RWPE1 (cell line): ENCODE measurements around the gene BCL2L15.

Experiments used
- CTCF ChIA-PET: fragments of 350-600 bp; sonication (Branson Sonifier 250); formaldehyde crosslinking; extraction: SDS; loops from one replicate; lab custom pipeline; 2021; lab: Yijun Ruan, JAX
- POLR2A ChIA-PET: fragments of 400-600 bp; formaldehyde crosslinking; extraction: SDS; loops from one replicate; lab custom pipeline; 2020; ENCODE audit warnings: antibody characterized with exemption; ENCODE audit not compliant: low non-redundant PET; lab: Yijun Ruan, JAX
- DNase-seq: peaks from one replicate; pipeline ENCODE4 v3.0.0; 2012; ENCODE audit warnings: low spot score
- H3K27ac ChIP-seq: fragments of 450-650 bp; 2 replicates; pipeline ENCODE4 v1.5.1; 2017
- TF ChIP-seq, protein P1 (sequence below): fragments of 450-650 bp; conservative IDR thresholded peaks from 2 replicates; pipeline ENCODE4 v1.5.1; 2017; ENCODE audit warnings: low read depth, mild to moderate bottlenecking

The BCL2L15 gene

DNA sequence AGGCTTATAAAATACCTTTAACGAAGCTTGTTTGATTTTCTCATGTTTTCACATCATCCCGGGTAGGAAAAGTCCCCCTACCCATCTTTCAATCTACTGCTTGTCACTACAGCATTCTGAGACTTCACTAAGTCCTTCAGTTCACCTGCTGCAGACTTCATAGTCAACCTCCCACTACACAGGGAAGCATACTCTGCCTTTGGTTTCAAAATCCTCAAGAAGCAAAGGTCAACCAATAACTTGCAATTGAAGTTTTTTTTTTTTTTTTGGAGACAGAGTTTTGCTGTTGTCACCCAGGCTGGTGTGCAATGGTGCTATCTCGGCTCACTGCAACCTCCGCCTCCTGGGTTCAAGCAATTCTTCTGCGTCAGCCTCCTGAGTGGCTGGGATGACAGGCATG, 11.2 kb downstream of the BCL2L15 start:
- H3K27ac ChIP-seq: no peak overlapping the region
- TF ChIP-seq, protein P1, sequence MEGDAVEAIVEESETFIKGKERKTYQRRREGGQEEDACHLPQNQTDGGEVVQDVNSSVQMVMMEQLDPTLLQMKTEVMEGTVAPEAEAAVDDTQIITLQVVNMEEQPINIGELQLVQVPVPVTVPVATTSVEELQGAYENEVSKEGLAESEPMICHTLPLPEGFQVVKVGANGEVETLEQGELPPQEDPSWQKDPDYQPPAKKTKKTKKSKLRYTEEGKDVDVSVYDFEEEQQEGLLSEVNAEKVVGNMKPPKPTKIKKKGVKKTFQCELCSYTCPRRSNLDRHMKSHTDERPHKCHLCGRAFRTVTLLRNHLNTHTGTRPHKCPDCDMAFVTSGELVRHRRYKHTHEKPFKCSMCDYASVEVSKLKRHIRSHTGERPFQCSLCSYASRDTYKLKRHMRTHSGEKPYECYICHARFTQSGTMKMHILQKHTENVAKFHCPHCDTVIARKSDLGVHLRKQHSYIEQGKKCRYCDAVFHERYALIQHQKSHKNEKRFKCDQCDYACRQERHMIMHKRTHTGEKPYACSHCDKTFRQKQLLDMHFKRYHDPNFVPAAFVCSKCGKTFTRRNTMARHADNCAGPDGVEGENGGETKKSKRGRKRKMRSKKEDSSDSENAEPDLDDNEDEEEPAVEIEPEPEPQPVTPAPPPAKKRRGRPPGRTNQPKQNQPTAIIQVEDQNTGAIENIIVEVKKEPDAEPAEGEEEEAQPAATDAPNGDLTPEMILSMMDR: no peak
- ChIA-PET POLR2A (no interaction called here), CTCF (no interaction called here)
- DNase-seq: no peak

DNA sequence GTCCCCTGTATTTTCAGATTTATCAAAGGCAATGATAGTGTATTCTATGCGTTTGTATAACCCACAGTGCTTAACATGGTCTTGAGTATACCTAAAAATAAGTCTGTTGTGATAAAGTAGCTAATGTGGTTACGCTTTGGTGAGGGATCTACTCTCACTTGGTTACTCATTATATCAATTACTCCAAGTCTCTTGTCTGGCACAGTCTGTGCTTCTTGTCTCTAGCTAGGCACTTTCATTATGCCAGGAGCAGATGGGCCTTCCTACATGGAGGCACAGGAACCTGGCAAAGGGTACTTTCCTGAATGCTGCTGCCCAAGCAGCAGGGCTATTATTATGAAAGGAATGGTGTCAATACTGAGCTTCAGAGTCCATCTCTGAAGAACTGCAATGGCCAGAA, 11.7 kb downstream of the BCL2L15 start:
- DNase-seq: no peak
- no peak overlapping the region for H3K27ac ChIP-seq
- TF ChIP-seq, protein P1: no peak
- POLR2A ChIA-PET: no interaction called here
- CTCF ChIA-PET: no interaction called here

DNA sequence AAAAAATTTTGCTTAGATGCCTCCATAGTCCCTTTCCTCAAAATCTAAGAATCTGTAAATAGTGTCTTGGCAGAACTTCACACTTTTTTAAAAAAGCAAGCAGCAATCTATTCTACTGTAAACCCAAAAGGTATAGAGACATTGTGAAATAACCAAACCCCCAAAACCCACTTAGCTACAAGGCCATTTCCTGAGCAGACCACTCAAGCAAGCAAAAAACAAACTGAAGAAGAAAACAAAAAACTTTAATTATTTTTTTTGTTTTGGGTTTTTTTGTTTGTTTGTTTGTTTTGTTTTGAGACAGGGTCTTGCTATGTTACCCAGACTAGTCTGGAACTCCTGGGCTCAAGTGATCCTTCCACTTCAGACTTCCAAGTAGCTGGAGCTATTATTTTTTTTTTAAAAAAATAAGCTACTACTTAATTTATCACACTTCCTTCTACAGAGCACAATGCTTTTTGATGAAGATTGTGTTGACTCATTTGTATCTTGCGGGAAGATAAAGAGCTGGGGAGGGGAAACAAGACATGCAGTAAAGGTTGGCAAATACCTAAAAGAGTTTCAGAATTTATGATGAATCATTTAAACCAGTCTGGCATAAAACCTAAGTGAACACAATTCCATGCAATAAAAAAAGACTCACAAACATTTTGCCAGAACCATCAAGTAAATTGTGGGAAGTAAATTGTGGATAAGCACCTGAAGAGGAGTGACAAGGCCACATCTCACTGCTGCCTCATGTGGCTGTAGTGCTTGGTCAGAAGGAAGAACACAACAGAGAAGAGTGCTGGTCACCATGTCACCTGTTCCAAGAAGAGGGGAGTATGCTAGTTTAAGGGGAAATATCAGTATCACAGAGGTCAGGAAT, 13.1 kb downstream of the BCL2L15 start:
- CTCF ChIA-PET: interaction anchor here (0.5 to 1.2 kb wide), 3 partner anchors 20 to 55 kb away, joined by 3 to 4 read pairs (median 4); partner anchors contain the start of gene HIPK1
- no peak overlapping the region for H3K27ac ChIP-seq
- TF ChIP-seq, protein P1: no peak

DNA sequence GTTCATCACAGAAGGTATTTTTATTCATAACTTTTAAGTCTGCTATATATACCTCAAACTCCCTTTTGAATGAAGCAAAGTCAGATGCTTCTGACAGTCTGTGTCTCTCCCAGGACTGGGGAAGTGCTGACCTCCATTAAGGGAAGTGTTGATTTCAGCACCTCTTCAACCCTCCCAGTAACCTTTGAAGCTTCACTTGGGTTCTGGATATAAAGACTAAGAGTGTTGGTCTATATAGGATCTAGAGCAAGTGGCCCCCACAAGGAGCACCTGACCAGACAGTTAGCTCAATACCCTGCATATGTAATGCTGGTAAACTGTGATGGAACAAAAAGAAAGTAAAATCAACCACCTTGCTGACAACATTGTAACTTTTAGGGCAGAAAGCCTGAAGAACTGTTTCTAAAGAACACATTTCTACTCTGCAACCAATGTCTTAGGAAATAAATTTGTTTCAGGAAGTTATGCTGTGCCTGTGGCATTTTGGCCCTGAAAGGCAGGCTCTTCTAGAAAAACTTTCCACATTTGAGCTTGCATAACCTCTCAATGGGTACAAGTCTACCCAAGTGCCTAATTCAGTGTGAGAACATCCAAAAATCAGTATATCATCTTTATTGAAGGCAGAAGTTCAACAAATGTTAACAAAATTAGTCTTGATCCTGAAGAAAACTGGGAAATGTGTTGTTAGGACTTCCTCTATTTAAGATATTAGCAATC, 15.0 kb downstream of the BCL2L15 start:
- ChIA-PET CTCF (no interaction called here), POLR2A (no interaction called here)
- DNase-seq: no peak
- no peak overlapping the region for H3K27ac ChIP-seq
- TF ChIP-seq, protein P1: no peak

More for the DNA sequence above, 13.1 kb downstream of the BCL2L15 start:
- POLR2A ChIA-PET: no interaction called here
- DNase-seq: peak; percentile 8

- no peak within 1 kb of the TSS for H3K27ac ChIP-seq
- CTCF ChIA-PET: no interaction called here
- POLR2A ChIA-PET: no interaction called here
- TF ChIP-seq, protein P1: no peak
- no peak for DNase-seq
Measured at GRCh38 chr1:113871597-113872113, 15.7 kb downstream of the BCL2L15 start, which contains the start of gene PTPN22. Gene PTPN22 (minus strand): TSS chr1:113871712.

GRCh38 chr1:113870778-113871177, 16.6 kb downstream of the BCL2L15 start:
- ChIA-PET POLR2A (no interaction called here), CTCF (no interaction called here)
- no peak overlapping the region for H3K27ac ChIP-seq
- DNase-seq: no peak
- TF ChIP-seq, protein P1: no peak
